Cardiac muscle cell (in vitro differentiated cells and primary cell): Measurements from ENCODE around the gene COA8. TPM values are rescaled to one million over a fixed set of nuclear protein-coding genes. Genes with fewer than 3 reads are reported as not detected.
A peak's percentile ranks its signal among the peaks of the same experiment; 100 is the strongest.

Experiments used
- DNase-seq, 2 donors: peaks; one replicate each; pipeline versions ENCODE4 v3.0.0 to v3.0.0-alpha.2; 2010 to 2017; ENCODE audit warnings: low read depth in 1 of 2, low spot score in 1 of 2
- H3K27ac ChIP-seq: fragments of 200-600 bp; sonication (generic); 2 replicates; pipeline ENCODE4 v1.5.1; 2016
- H3K27me3 ChIP-seq: fragments of 200-600 bp; sonication (generic); 2 replicates; pipeline ENCODE4 v1.6.0; 2016; ENCODE audit warnings: control low read depth
- H3K36me3 ChIP-seq: fragments of 200-600 bp; sonication (generic); 2 replicates; pipeline ENCODE4 v1.5.1; 2016; ENCODE audit warnings: control low read depth
- H3K4me1 ChIP-seq: fragments of 200-600 bp; sonication (generic); 2 replicates; pipeline ENCODE4 v1.8.1; 2017; ENCODE audit warnings: low read depth, mild to moderate bottlenecking, mixed run types
- H3K4me3 ChIP-seq: fragments of 200-600 bp; sonication (generic); 2 replicates; pipeline ENCODE4 v1.5.1; 2016; ENCODE audit warnings: mild to moderate bottlenecking
- H3K9me3 ChIP-seq: fragments of 200-600 bp; sonication (generic); 2 replicates; pipeline ENCODE4 v1.5.1; 2017; ENCODE audit warnings: low read depth, mild to moderate bottlenecking, control low read depth
- polyA plus RNA-seq: library from polyadenylated mRNA; unstranded; fragments of >200 nt; fragmentation: Nextera tagmentation; extraction: Ambion mirVana; gene quantifications from 2 replicates; pipeline ENCODE4 v1.2.1, GENCODE V29; 2016
- total RNA-seq: library from RNA; depleted of rRNA; stranded (reverse); fragments of >200 nt; gene quantifications from 2 replicates; pipeline ENCODE4 v1.2.3, GENCODE V29; 2016
- TF ChIP-seq, protein P1 (sequence below): IDR thresholded peaks from 2 replicates; pipeline ENCODE4 v1.5.1; 2012; ENCODE audit warnings: low read depth, mild to moderate bottlenecking, low read length

The COA8 gene
- total and polyA plus RNA-seq, 2 experiments from 2014 or later: 31.3 to 68.2 TPM

DNA sequence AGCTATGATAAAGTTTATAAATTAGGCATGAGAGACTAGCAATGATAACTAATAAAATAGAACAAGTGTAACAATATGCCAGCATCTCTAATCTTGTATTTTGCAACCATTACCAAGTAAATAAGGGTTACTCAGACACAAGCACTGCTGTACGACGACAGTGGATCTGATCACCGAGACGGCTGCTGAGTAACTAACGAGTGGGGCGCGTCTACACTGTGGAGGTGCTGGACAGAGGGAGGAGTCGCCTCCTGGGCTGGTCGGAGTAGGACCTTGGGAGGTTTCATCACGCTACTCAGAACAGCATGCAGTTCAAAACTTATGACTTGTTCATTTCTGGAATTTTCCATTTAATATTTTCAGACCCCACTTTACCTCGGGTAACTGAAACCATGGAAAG is 18.4 kb downstream of the COA8 start:
- H3K27me3 ChIP-seq: no peaks in the 10 kb centered on the region
- no peak overlapping the region for H3K27ac ChIP-seq
- DNase-seq: no peak
- H3K4me3 ChIP-seq: no peak overlapping the region
- H3K9me3 ChIP-seq: no peaks in the 10 kb centered on the region
- TF ChIP-seq, protein P1, sequence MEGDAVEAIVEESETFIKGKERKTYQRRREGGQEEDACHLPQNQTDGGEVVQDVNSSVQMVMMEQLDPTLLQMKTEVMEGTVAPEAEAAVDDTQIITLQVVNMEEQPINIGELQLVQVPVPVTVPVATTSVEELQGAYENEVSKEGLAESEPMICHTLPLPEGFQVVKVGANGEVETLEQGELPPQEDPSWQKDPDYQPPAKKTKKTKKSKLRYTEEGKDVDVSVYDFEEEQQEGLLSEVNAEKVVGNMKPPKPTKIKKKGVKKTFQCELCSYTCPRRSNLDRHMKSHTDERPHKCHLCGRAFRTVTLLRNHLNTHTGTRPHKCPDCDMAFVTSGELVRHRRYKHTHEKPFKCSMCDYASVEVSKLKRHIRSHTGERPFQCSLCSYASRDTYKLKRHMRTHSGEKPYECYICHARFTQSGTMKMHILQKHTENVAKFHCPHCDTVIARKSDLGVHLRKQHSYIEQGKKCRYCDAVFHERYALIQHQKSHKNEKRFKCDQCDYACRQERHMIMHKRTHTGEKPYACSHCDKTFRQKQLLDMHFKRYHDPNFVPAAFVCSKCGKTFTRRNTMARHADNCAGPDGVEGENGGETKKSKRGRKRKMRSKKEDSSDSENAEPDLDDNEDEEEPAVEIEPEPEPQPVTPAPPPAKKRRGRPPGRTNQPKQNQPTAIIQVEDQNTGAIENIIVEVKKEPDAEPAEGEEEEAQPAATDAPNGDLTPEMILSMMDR: no peak
- H3K36me3 ChIP-seq: peaks cover 4% of the 10 kb centered on the region
- peaks cover 6% of the 10 kb centered on the region for H3K4me1 ChIP-seq

DNA sequence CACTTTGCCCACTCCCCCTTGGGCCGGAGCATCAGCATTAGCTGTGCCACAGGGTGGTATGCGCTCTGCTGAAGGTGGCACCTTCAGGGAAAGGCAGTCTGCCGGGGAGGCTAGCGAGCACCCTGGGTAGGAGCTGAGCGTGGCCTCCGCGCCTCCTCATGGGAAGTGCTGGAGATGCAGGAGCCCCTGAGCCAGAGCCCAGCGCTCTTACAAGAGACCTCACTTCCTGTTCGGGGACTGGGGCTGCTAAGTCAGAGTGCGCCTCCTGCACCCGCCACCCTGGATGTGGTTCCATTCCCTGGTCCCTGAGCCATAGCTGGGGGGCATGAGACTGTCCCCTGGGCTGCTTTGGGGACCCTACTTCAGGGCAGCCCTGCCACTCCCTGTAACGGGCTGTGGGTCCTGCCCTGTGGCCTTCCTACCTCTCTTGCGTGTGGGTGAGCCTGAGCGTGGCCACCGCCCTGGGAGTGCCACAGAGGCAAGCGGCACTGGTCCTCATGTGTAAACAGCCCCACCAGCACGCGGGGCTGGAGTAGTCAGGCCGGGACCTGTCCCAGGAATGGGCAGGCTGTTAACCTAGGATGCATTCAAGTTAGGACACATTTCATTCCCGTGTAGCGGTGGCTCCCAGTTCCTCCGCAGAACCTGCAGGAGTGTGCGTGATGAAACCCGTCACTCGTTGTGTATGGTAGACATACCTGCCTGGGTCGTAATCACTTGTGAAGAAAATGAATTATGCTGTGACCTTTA is 19.4 kb downstream of the COA8 start:
- no peaks in the 10 kb centered on the region for H3K9me3 ChIP-seq
- H3K27me3 ChIP-seq: no peaks in the 10 kb centered on the region
- TF ChIP-seq, protein P1: no peak
- no peak overlapping the region for H3K4me3 ChIP-seq
- no peaks in the 10 kb centered on the region for H3K4me1 ChIP-seq
- peaks cover 3% of the 10 kb centered on the region for H3K36me3 ChIP-seq
- no peak overlapping the region for H3K27ac ChIP-seq
- no peak for DNase-seq

DNA sequence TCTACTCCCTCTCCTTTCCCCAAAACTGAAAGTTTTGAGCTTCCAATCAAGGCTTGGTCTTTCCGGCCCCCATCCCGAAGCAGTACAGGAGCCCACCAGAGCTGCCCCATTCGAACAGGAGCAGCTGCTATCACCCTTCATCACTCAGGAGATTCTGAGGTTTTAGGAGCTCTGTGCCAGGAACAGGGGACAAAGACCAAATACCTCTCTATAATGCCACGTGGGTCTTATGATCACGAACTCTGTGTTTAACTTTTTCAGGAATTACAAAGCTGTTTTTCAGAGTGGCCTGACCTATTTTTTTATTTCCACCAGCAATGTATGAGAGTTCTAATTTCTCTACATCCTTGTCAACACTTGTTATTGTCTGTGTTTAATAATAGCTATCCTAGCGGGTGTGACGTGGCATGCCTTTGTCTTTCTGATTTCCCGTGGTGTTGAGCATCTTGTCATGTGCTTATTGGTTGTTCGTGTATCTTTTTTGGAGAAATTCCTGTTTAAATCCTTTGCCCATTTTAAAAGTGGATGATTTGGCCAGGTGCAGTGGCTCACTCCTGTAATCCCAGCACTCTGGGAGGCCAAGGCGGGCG is 21.7 kb downstream of the COA8 start:
- DNase-seq: no peak
- H3K27me3 ChIP-seq: no peaks in the 10 kb centered on the region
- H3K4me3 ChIP-seq: no peak overlapping the region
- TF ChIP-seq, protein P1: no peak
- no peaks in the 10 kb centered on the region for H3K4me1 ChIP-seq
- H3K36me3 ChIP-seq: no peaks in the 10 kb centered on the region
- no peak overlapping the region for H3K27ac ChIP-seq
- H3K9me3 ChIP-seq: no peaks in the 10 kb centered on the region

DNA sequence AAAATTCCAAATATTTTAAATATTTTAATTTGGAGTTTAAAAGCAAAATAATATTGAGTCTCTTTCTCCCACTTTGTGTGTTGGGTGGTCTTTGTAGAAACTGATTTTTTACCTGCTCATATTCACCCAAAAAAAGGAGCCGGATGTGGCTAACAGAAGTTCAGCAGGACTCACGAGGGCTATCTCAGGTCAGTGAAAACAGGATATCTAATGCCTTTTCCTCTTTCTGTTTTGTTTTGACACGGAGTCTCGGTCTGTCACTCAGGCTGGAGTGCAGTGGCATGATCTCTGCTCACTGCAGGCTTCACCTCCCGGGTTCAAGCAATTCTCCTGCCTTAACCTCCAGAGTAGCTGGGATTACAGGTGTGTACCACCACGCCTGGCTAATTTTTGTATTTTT is 30.8 kb downstream of the COA8 start:
- no peak overlapping the region for H3K4me3 ChIP-seq
- H3K9me3 ChIP-seq: no peaks in the 10 kb centered on the region
- TF ChIP-seq, protein P1: no peak
- no peaks in the 10 kb centered on the region for H3K4me1 ChIP-seq
- H3K36me3 ChIP-seq: peaks cover 4% of the 10 kb centered on the region
- no peak for DNase-seq
- no peaks in the 10 kb centered on the region for H3K27me3 ChIP-seq
- no peak overlapping the region for H3K27ac ChIP-seq

DNA sequence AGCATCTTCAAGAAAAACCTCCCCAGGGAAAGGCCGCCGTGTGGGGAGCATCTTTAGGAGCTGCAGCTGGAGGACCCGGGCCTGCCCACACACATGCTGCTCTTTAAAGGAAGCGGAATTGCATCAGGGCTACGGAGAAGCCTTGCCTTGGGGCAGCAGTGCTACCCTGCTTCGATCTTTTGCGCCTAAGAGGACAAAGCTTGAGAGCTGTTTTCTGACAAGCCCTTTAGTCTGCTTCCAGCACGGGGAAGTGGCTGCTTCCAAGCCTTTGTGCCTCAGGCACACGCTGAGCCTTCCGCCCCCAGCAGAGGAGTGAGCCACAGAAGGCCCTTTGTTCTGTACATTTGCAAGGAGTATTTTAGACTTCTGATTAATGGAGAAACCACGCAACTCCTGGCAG is 31.5 kb downstream of the COA8 start:
- Histone ChIP-seq H3K36me3 (peaks cover 4% of the 10 kb centered on the region), H3K27me3 (no peaks in the 10 kb centered on the region), H3K4me3 (no peak overlapping the region), H3K27ac (no peak overlapping the region), H3K4me1 (no peaks in the 10 kb centered on the region), H3K9me3 (no peaks in the 10 kb centered on the region)
- TF ChIP-seq, protein P1: no peak
- peak in 1 of 2 donors; percentile 91 for DNase-seq
